HCT116 (cell line): Measurements from ENCODE around the gene KIF7. TPM values are rescaled to one million over a fixed set of nuclear protein-coding genes. Genes with fewer than 3 reads are reported as not detected.

Experiments
- ATAC-seq: fragments of 200-7000 bp; cut with Tn5 transposase; 2 replicates; pipeline ENCODE4 v1.9.1; 2020; ENCODE audit warnings: mild to moderate bottlenecking, moderate library complexity
- BruUV-seq: library from RNA; stranded (reverse); fragments of 400-500 nt; replicated peaks from 2 replicates; lab custom pipeline; 2021; lab: Mats Ljungman, UMichigan
- CTCF ChIA-PET: fragments of 300-600 bp; sonication (Branson Sonifier 250); formaldehyde crosslinking; loops from one replicate; lab custom pipeline; 2021; ENCODE audit warnings: antibody characterized with exemption; lab: Charles Lee
- POLR2A ChIA-PET: fragments of 300-600, 350-600 bp; sonication (Branson Sonifier 250); formaldehyde crosslinking; loops from one replicate; lab custom pipeline; 2021; ENCODE audit warnings: antibody characterized with exemption; lab: Charles Lee
- RAD21 ChIA-PET, 2 experiments: fragments of 300-600 bp; sonication (Branson Sonifier 250); formaldehyde crosslinking; loops; one replicate each; lab custom pipeline; 2023; ENCODE audit warnings: low total read pairs in 2 of 2; ENCODE audit not compliant: uncharacterized antibody in 2 of 2, unreplicated experiment in 2 of 2, low non-redundant PET in 1 of 2; lab: Charles Lee
- DNase-seq: peaks from one replicate; pipeline ENCODE4 v3.0.0-alpha.2; 2010; ENCODE audit warnings: low read depth, low spot score
- H2AFZ ChIP-seq: fragments of 200-600 bp; shearing (Covaris generic), sonication (generic); 2 replicates; pipeline ENCODE4 v1.6.1; 2017; ENCODE audit warnings: low read depth, mixed run types, mixed read lengths, antibody characterized with exemption, low read length; ENCODE audit not compliant: poor library complexity, severe bottlenecking
- H3K27ac ChIP-seq: 2 replicates; pipeline ENCODE4 v1.5.1; 2012; ENCODE audit warnings: low read depth, low read length
- H3K27me3 ChIP-seq: fragments of 200-600 bp; sonication (generic); 2 replicates; pipeline ENCODE4 v1.6.1; 2016; ENCODE audit warnings: mixed run types, low read length, mixed read lengths; ENCODE audit not compliant: insufficient read depth
- H3K36me3 ChIP-seq, 2 experiments: fragments of 200-500 bp in 1 of 2; fragments of 200-600 bp in 1 of 2; sonication (Bioruptor generic) in 1 of 2; sonication (generic) in 1 of 2; 2 replicates each; pipeline versions ENCODE4 v1.5.1 to v1.6.1; 2014 to 2016; ENCODE audit warnings: low read length in 2 of 2, inconsistent platforms in 1 of 2, mixed read lengths in 1 of 2, mixed run types in 1 of 2; ENCODE audit not compliant: insufficient read depth in 2 of 2, control insufficient read depth in 1 of 2
- H3K4me1 ChIP-seq, 2 experiments: fragments of 200-600 bp in 1 of 2; sonication (generic) in 1 of 2; 2 replicates each; pipeline versions ENCODE4 v1.5.1 to v1.6.1; 2012 to 2017; ENCODE audit warnings: low read length in 2 of 2, inconsistent platforms in 1 of 2, mild to moderate bottlenecking in 1 of 2, mixed read lengths in 1 of 2, mixed run types in 1 of 2, moderate library complexity in 1 of 2; ENCODE audit not compliant: insufficient read depth in 2 of 2, control insufficient read depth in 1 of 2
- H3K4me2 ChIP-seq: fragments of 200-600 bp; sonication (generic); 2 replicates; pipeline ENCODE4 v1.6.1; 2017; ENCODE audit warnings: mixed run types, low read length, mixed read lengths
- H3K4me3 ChIP-seq, 2 experiments: fragments of 200-600 bp in 1 of 2; sonication (generic) in 1 of 2; replicated peaks in 1 of 2; 2 replicates each; pipeline ENCODE4 v1.5.1; 2011 to 2016; ENCODE audit warnings: low read length in 2 of 2, control low read depth in 1 of 2, low read depth in 1 of 2, mild to moderate bottlenecking in 1 of 2, mixed read lengths in 1 of 2, mixed run types in 1 of 2
- H3K79me2 ChIP-seq: fragments of 200-600 bp; sonication (generic); 2 replicates; pipeline ENCODE4 v1.6.1; 2017; ENCODE audit warnings: mild to moderate bottlenecking, mixed run types, low read length, moderate library complexity, mixed read lengths; ENCODE audit not compliant: insufficient read depth
- H3K9ac ChIP-seq: fragments of 200-600 bp; sonication (generic); 2 replicates; pipeline ENCODE4 v1.6.1; 2016; ENCODE audit warnings: low read length, mixed read lengths
- H3K9me2 ChIP-seq: fragments of 200-600 bp; sonication (generic), shearing (Covaris generic); 2 replicates; pipeline ENCODE4 v1.6.1; 2017; ENCODE audit warnings: mixed run types, mild to moderate bottlenecking, moderate library complexity; ENCODE audit not compliant: insufficient read depth
- H3K9me3 ChIP-seq, 2 experiments: fragments of 200-500 bp in 1 of 2; fragments of 200-600 bp in 1 of 2; sonication (Bioruptor generic) in 1 of 2; sonication (generic) in 1 of 2; 2 replicates each; pipeline ENCODE4 v1.6.1; 2014 to 2017; ENCODE audit warnings: low read length in 2 of 2, mixed read lengths in 2 of 2, inconsistent platforms in 1 of 2, low read depth in 1 of 2, mild to moderate bottlenecking in 1 of 2, mixed run types in 1 of 2, moderate library complexity in 1 of 2; ENCODE audit not compliant: control insufficient read depth in 1 of 2, insufficient read depth in 1 of 2
- H4K20me1 ChIP-seq: fragments of 200-600 bp; sonication (generic), shearing (Covaris generic); 2 replicates; pipeline ENCODE4 v1.6.1; 2017; ENCODE audit warnings: mixed run types, mild to moderate bottlenecking, moderate library complexity; ENCODE audit not compliant: insufficient read depth
- CEBPB ChIP-seq: IDR thresholded peaks from 2 replicates; pipeline ENCODE4 v1.6.1; 2012; ENCODE audit warnings: low read depth
- CTCF ChIP-seq, 3 experiments: fragments of 200-600 bp in 1 of 3; sonication (generic) in 1 of 3; IDR thresholded peaks in 2 of 3; conservative IDR thresholded peaks in 1 of 3; 2 replicates each; pipeline ENCODE4 v1.5.1; 2012 to 2017; ENCODE audit warnings: low read depth in 2 of 3, low read length in 2 of 3, antibody characterized with exemption in 1 of 3, borderline replicate concordance in 1 of 3, control low read depth in 1 of 3, mild to moderate bottlenecking in 1 of 3, mixed read lengths in 1 of 3, mixed run types in 1 of 3, moderate library complexity in 1 of 3; ENCODE audit not compliant: insufficient read depth in 1 of 3
- EZH2phosphoT487 ChIP-seq: fragments of 200-600 bp; IDR thresholded peaks from 2 replicates; pipeline ENCODE4 v1.6.1; 2018; ENCODE audit warnings: antibody characterized with exemption, borderline replicate concordance
- FOSL1 ChIP-seq: IDR thresholded peaks from 2 replicates; pipeline ENCODE4 v1.6.1; 2012; ENCODE audit warnings: low read depth
- JUND ChIP-seq: IDR thresholded peaks from 2 replicates; pipeline ENCODE4 v1.6.1; 2012
- POLR2A ChIP-seq: IDR thresholded peaks from 2 replicates; pipeline ENCODE4 v1.7.0; 2011; ENCODE audit warnings: borderline replicate concordance; ENCODE audit not compliant: insufficient read depth, insufficient read length; ENCODE audit errors: extremely low read depth
- POLR2AphosphoS5 ChIP-seq: IDR thresholded peaks from 2 replicates; pipeline ENCODE4 v1.6.1; 2011; ENCODE audit warnings: mild to moderate bottlenecking, low read depth, low read length, moderate library complexity
- RAD21 ChIP-seq: IDR thresholded peaks from 2 replicates; pipeline ENCODE4 v1.6.1; 2012; ENCODE audit warnings: low read depth, mild to moderate bottlenecking
- REST ChIP-seq: IDR thresholded peaks from 2 replicates; pipeline ENCODE4 v1.6.1; 2012; ENCODE audit warnings: low read depth
- SIN3A ChIP-seq: IDR thresholded peaks from 2 replicates; pipeline ENCODE4 v1.6.1; 2012; ENCODE audit warnings: low read depth
- SP1 ChIP-seq: IDR thresholded peaks from 2 replicates; pipeline ENCODE4 v1.6.1; 2012; ENCODE audit warnings: low read depth
- SRF ChIP-seq: IDR thresholded peaks from 2 replicates; pipeline ENCODE4 v1.6.1; 2012; ENCODE audit warnings: low read depth
- TCF7L2 ChIP-seq: IDR thresholded peaks from 2 replicates; pipeline ENCODE4 v1.7.0; 2011; ENCODE audit warnings: borderline replicate concordance, inconsistent platforms; ENCODE audit not compliant: insufficient read depth, insufficient read length; ENCODE audit errors: extremely low read depth
- ZFX ChIP-seq: fragments of 450-650 bp; IDR thresholded peaks from 2 replicates; pipeline ENCODE4 v1.6.1; 2017
- ZNF274 ChIP-seq: fragments of 200-500 bp; sonication (Bioruptor generic); IDR thresholded peaks from 2 replicates; pipeline ENCODE4 v1.6.1; 2014; ENCODE audit warnings: mild to moderate bottlenecking, low read depth, low read length, inconsistent platforms
- intact Hi-C: fragments of 100-400 bp; cut with micrococcal nuclease; formaldehyde crosslinking; loops from 2 replicates; pipeline ENCODE4 v1.10.0; 2022
- total RNA-seq: library from RNA; stranded (reverse); gene quantifications from one replicate; pipeline ENCODE4 v1.2.1, GENCODE V29; 2021; ENCODE audit not compliant: unreplicated experiment
- TF ChIP-seq, protein P1 (sequence below): IDR thresholded peaks from 2 replicates; pipeline ENCODE4 v1.6.1; 2011; ENCODE audit warnings: mild to moderate bottlenecking, low read length, moderate library complexity; ENCODE audit not compliant: insufficient replicate concordance; ENCODE audit errors: extremely low read depth
- TF ChIP-seq, protein P2 (sequence below): IDR thresholded peaks from 2 replicates; pipeline ENCODE4 v1.6.1; 2012
- TF ChIP-seq, protein P3 (sequence below): IDR thresholded peaks from 2 replicates; pipeline ENCODE4 v1.6.1; 2012

KIF7 gene
- total RNA-seq, 1 experiment from 2014 or later = 0.12 TPM

DNA sequence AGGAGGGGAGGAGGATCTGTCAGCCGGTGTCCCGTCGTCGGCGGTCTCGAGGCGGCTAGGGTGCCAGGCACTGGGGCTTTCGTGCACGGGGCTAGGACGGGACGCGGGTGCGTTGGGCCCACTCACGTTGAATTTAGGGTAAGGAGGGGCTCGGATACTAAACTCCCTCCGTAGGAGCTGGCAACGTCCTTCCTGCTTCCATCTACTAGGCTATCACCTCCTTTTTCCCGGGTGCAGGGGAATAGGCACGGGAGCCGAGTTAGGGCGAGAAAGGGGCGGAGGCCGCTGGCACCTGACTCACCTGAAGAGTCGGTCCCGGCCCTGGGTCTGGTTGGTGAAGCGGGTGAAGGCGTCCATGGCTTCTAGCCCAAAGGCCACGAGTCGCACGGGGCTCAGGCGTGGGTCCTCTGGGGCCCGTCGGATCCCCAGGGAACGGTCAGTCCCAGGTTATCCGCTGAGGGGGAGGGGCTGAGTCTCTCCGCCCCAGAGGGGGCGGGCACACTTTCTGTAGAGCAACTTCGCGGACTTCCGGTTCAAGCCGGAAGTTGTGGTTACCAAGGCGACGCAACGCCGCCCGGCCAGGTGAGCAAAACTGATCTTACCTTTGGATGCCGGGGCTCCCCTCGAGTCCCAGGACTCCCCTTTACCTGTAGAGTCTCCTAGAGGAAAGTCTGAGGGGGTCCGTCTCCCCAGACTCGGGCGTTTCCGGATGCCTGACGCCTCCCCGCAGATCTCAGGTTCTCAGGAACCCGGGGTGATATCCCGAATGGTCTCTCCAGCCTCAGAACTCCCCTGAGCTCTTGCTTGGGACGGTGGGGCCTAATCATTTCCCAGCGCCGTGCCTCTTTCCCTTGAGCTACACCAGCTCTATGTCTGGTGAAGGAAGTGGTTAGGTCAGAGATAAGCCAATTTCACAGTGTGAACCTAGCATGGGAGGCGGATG lies 35.3 kb upstream of the KIF7 start, which contains the start of the genes PEX11A and WDR93:
Gene PEX11A, minus strand, starts transcription at position 479 of the 943 bp plus-strand sequence. Its CDS starts 122 bp downstream, at position 357.
Gene WDR93, plus strand, starts transcription at position 536 of the 943 bp plus-strand sequence. CDS start 10,936 bp downstream, outside the sequence.
- Histone ChIP-seq H3K79me2 (no peaks in the 10 kb centered on the region), H3K9me2 (no peaks in the 10 kb centered on the region), H3K4me2 (peak within 1 kb of the TSS; percentile 83), H3K9me3 (no peaks in the 10 kb centered on the region), H3K4me1 (peaks cover 7 to 13% of the 10 kb centered on the region in 2 experiments), H3K27me3 (no peaks in the 10 kb centered on the region), H2AFZ (peak within 1 kb of the TSS; percentile 96), H3K36me3 (no peaks in the 10 kb centered on the region), H3K4me3 (peak within 1 kb of the TSS; percentile 88 to 92), H3K27ac (peak within 1 kb of the TSS; percentile 33; the same call in 1 of the 2 replicates), H4K20me1 (no peaks in the 10 kb centered on the region), H3K9ac (peak within 1 kb of the TSS; percentile 69)
- RAD21 ChIA-PET = no interaction called here
- intact Hi-C loops = no loop called here
- CTCF ChIA-PET = no interaction called here
- DNase-seq (peak; percentile 59), ATAC-seq (peak; percentile 97)
- POLR2A ChIA-PET = no interaction called here
- BruUV-seq = TSS peak; percentile 78
- TF ChIP-seq, protein P1, sequence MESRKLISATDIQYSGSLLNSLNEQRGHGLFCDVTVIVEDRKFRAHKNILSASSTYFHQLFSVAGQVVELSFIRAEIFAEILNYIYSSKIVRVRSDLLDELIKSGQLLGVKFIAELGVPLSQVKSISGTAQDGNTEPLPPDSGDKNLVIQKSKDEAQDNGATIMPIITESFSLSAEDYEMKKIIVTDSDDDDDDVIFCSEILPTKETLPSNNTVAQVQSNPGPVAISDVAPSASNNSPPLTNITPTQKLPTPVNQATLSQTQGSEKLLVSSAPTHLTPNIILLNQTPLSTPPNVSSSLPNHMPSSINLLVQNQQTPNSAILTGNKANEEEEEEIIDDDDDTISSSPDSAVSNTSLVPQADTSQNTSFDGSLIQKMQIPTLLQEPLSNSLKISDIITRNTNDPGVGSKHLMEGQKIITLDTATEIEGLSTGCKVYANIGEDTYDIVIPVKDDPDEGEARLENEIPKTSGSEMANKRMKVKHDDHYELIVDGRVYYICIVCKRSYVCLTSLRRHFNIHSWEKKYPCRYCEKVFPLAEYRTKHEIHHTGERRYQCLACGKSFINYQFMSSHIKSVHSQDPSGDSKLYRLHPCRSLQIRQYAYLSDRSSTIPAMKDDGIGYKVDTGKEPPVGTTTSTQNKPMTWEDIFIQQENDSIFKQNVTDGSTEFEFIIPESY = no peak
- TF ChIP-seq, protein P2, sequence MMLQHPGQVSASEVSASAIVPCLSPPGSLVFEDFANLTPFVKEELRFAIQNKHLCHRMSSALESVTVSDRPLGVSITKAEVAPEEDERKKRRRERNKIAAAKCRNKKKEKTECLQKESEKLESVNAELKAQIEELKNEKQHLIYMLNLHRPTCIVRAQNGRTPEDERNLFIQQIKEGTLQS = no peak
- no peak for TF ChIP-seq ZNF274
- TF ChIP-seq SP1 = no peak
- no peak for TF ChIP-seq EZH2phosphoT487
- TF ChIP-seq SRF = no peak
- no peak for TF ChIP-seq TCF7L2
- peak; percentile 45 for TF ChIP-seq ZFX
- TF ChIP-seq POLR2AphosphoS5 = peak; percentile 88
- TF ChIP-seq FOSL1 = no peak
- no peak for TF ChIP-seq CEBPB
- peak; percentile 30 for TF ChIP-seq POLR2A
- peak; percentile 1; the same call in 1 of the 2 replicates for TF ChIP-seq SIN3A
- TF ChIP-seq CTCF (IDR thresholded peaks at IDR 0.05 in 2 of 3, conservative IDR thresholded peaks at IDR 0.05 in 1 of 3; ENCODE audit: borderline replicate concordance in 1 of 3, insufficient read depth in 1 of 3, low read depth in 2 of 3, low read length in 2 of 3) = no peak
- no peak for TF ChIP-seq RAD21
- no peak for TF ChIP-seq JUND
- TF ChIP-seq, protein P3, sequence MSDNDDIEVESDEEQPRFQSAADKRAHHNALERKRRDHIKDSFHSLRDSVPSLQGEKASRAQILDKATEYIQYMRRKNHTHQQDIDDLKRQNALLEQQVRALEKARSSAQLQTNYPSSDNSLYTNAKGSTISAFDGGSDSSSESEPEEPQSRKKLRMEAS = 0 out of 2 replicates have a peak, but pooled peaks have one; percentile 34
- no peak for TF ChIP-seq REST
